ENCODE data around the gene PDCD1LG2.

The PDCD1LG2 gene

GRCh38 chr9:5611321-5612184, 101.2 kb downstream of the PDCD1LG2 start:
- no peak for DNase-seq (ENCODE audit: low read depth)

- no peak for DNase-seq (ENCODE audit: low read depth)
These were observed 101.8 kb downstream of the PDCD1LG2 start for GRCh38 chr9:5612185-5612530.

GRCh38 chr9:5614192-5614591, 103.9 kb downstream of the PDCD1LG2 start:
- DNase-seq (ENCODE audit: low read depth): no peak

GRCh38 chr9:5614985-5615384, 104.7 kb downstream of the PDCD1LG2 start:
- DNase-seq (ENCODE audit: low read depth): no peak

GRCh38 chr9:5617749-5618148, 107.4 kb downstream of the PDCD1LG2 start:
- no peak for DNase-seq (ENCODE audit: low read depth)

GRCh38 chr9:5620494-5620893, 110.2 kb downstream of the PDCD1LG2 start:
- no peak for DNase-seq (ENCODE audit: low read depth)

Measured in GM04504 (cell line).